HG03066 (cell line): ENCODE data around the gene KLHL7.

Experiments
- ATAC-seq: cut with Tn5 transposase; IDR thresholded peaks from one replicate; pipeline ENCODE4 v1.9.1; 2021; ENCODE audit warnings: low read depth; ENCODE audit not compliant: unreplicated experiment

The KLHL7 gene, protein sequence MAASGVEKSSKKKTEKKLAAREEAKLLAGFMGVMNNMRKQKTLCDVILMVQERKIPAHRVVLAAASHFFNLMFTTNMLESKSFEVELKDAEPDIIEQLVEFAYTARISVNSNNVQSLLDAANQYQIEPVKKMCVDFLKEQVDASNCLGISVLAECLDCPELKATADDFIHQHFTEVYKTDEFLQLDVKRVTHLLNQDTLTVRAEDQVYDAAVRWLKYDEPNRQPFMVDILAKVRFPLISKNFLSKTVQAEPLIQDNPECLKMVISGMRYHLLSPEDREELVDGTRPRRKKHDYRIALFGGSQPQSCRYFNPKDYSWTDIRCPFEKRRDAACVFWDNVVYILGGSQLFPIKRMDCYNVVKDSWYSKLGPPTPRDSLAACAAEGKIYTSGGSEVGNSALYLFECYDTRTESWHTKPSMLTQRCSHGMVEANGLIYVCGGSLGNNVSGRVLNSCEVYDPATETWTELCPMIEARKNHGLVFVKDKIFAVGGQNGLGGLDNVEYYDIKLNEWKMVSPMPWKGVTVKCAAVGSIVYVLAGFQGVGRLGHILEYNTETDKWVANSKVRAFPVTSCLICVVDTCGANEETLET

DNA sequence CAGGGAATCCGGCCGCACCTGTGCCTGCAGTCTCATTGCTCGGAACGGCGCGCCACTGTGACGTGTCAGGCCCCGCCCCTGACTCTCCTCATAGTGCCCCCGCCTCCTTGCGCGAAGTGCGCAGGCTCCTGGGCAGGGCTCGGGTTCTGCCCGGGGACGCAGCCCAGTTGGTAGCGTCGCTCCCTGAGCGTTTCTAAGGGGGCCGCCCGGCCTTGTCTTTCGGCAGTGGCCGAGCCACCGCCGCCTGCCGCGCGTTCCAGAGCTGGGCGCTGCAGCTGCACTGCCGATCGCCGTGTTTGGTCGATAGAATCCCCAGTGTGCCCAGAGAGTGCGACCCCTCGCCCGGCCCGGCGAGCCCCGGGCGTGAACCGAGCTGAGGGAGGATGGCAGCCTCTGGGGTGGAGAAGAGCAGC lies at the start of gene KLHL7:
Gene KLHL7, plus strand, starts transcription at position 142 of the 413 bp plus-strand sequence. Its CDS starts 242 bp downstream, at position 384.
- ATAC-seq = peak; percentile 93

DNA sequence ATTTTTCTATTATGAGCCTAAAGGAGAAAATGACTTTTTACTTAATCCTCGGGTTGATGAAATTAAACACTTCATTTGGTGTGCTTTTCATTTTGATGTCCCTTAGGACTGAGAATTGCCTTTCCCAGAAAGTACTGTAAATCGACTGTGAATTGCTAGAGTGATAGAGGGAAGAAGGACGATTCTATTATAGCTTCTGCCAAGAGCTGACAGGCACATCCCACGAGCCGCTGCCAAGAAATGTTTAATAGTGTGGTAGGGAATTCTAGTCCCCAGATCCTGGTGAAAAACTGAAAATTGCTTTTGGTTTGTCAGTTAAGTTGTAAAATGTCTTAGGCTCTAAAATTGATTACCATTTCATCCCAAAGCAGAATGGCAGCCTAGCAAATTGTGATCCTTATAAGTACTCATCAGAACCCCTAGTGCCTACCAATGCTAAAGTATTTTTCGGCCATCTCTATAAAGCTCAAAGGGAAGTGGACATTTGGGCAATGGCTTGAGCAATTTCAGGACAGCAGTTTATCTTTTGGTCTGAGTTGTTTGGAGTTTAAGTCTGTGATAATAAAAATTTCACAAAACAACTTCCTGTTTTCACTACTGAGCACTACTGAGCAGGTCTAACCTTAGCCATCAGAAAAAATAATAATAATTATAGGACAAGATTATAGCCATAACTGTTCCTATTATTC lies 47.0 kb upstream of the KLHL7 start:
- no peak for ATAC-seq

DNA sequence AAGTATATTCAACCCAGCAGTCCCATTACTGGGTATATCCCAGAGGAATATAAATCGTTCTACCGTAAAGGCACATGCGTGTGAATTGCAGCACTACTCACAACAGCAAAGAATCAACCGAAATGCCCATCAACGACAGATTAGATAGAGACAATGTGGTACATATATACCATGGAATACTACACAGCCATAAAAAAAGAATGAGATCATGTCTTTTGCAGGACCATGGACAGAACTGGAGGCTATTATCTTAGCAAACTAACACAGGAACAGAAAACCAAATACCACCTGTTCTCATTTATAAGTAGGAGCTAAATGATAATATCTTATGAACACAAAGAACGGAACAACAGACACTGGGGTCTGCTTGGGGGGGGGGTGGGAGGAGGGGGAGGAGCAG lies 44.3 kb upstream of the KLHL7 start:
- ATAC-seq = no peak

DNA sequence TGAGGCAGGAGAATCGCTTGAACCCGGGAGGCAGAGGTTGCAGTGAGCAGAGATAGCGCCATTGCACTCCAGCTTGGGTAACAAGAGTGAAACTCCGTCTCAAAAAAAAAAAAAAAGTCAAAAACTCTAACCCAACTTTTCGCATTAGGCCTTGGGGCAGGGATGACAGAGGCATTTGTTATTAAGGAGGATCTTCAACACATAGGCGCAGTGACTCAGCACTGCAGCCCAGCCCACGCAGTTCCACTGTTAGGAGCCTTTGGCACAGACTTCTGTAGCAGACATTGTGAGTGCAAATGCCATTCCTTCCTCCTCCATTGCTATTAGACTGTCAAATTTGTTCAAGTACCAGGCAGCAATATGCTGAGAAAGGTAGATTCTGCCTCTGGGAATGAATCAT lies 43.1 kb upstream of the KLHL7 start:
- no peak for ATAC-seq

DNA sequence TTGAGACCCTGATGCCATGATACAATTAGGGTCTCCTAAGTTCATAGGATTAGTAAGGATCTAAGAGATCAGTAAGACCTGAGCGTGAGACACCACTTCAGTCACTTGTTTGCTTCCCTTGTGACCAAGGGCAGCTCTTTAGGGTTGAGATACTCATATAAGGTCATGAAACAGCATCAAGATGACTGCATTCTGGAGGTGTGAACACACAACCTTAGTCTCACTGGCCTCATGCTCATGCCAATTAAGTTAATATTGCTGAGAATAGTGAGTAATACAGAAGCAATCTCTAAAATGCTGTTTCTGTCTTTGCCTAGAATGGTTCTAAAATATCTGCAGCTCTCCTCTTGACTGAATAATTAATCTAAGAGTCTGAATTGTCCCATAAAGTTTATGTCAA lies 39.6 kb upstream of the KLHL7 start:
- ATAC-seq = no peak

DNA sequence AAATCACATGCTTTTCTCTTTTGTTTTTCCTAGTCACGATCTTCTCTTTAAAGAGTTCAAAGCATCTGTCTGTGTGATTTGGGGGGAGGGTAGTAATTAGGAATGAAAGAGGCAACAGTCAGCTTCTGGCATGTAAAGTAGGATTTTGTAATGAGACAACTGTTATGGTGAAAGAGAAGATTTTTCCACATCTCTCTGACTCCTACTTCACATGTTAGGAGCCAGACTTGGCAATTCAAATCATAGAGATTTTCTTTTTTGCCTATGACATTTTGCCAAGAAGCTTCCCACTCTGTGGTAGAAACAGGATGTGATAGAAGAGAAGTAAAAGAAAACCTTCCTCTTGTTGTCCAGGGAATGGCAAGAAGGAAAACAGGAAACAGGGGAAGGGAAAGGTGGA lies 38.3 kb upstream of the KLHL7 start:
- ATAC-seq = no peak

DNA sequence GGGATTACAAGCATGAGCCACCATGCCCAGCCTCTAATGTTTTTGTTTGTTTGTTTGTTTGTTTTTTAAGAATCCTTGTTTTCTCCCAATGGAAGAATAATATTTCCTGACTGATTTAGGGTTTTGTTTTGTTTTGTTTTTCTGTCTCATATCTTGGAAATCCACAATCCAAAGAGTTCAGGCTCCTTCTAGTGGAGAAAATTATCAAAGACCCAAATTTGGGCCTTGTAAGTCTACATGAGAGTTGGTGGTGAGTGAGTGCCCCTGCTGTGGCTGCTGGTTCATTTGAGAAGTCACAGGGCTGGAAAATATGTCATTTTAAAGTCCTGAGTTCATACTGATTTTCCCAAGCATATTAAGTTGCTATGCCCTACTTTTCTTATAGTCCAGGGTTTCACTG lies 33.5 kb upstream of the KLHL7 start:
- no peak for ATAC-seq

DNA sequence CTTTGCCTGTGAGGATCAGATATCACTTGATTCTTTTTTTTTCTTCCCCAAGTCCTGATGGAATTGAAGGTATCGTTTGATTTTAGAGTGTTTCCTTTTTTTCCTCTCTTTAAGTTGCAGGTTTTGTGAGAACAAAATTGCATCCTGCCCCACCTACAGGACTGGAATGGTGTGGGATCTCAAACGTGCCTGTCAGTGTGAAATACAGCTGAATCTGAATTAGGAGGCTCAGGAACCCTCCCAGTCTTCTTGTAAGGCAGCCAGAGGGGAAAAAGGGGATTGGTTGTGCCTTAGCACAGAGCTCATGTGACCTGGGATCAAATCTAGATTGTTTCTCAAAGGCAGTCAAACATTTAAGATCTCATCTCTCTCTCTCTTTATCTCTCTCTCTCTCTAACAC lies 32.7 kb upstream of the KLHL7 start:
- ATAC-seq = no peak

DNA sequence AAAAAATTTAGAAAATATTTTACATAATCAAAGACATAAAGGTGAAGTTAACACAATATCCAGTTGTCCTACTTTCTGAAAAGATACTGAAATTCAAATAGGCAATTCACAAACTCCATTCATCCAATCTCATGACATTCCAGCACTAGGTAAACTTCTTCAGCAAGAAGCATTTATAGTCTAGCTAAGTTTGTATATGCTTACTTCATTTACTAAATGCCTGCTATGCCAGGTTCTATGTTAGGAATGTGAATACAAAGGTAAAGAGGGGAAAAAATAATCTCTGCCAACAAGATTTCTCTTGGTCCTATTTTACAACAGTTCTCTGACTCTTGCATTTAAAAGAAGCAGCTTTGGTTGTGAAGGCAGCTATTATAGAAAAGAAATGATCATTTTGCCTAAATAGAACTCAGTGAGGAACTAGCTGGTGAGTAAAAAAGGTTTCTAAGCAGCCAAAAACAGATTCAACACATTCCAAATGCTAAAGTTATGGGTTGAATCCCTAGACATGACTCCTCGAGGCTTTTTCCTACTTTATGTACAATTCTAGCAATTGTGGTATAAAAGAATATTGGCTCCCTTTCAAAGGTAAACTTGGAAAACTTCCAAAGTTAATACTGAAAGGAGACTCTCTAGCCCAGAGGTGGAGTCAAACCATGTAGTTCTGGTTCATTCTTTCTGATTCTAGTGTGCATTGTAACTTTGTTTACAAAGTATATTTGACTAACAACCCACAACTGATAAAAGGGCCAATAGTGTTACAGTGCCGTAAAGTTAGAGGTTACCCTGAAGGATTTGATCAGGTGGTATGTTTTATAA lies 30.9 kb upstream of the KLHL7 start:
- ATAC-seq = no peak

DNA sequence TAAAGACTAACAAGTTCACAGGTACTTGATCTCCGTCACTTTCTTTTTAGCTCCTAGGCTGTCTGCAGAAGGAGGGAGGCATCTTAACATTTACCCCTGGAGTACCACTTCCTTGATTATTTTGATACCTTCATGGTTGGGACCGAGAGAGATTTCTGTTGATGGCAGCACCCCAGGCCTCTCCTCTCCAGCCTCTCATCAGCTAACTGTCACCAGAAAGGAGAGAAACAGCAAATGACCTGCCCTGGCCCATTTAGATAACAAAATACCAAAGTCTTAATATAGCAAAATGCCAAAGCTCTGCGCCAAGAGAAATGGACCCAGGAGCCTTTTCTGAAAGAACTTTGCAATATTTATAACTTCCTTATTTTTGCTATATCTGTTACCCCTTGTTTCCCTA lies 30.0 kb upstream of the KLHL7 start:
- no peak for ATAC-seq

DNA sequence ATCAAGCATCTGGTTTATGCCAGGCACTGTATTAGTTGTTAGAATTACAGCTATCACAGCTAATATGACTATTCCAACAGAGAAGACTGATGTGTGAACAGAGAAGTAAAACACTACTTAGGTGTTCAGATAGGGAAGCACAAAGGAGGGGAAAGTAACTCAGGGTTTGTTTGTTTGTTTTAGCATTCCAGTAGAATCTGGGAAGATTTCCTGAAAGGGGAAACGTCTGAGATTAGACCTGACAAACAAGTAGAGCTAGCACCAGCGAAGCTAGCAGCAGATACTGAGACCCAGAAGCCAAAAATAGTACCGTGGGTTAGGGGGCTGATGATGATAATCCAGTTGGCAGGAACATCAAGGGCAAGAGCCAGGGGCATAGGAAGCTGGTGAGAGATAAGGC lies 28.8 kb upstream of the KLHL7 start:
- no peak for ATAC-seq

DNA sequence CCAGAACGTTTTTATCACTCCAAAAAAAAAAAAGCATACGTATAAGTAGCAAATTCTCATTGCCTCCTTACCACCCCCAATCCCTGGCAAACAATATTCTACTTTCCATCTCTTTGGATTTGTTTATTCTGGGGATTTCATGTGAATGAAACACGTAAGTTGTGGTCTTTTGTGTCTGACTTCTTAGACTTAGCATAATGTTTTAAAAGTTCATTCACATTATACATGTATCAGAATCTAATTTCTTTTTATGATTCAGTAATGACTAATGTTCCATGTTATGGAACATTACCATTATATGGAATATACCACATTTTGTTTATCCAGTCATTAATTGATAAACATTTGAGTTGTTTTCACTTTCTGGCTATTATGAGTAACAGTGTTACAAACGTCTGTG lies 12.5 kb upstream of the KLHL7 start:
- ATAC-seq = no peak

DNA sequence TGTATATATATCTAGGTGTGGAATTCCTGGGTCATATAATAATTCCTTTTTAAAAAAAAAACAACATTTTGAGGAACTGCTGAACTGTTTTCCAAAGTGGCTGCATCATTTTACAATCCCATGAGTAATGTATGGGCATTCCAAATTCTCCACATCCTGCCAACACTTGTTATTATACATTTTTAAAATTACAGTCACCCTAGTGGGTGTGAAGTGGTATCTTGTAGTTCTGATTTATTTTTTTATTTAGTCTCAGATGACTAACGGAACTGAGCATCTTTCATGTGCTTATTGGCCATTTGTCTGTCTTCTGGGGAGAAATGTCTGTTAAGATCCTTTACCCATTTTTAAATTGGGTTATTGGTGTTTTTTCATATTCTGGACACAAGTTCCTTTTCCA lies 12.0 kb upstream of the KLHL7 start:
- no peak for ATAC-seq

DNA sequence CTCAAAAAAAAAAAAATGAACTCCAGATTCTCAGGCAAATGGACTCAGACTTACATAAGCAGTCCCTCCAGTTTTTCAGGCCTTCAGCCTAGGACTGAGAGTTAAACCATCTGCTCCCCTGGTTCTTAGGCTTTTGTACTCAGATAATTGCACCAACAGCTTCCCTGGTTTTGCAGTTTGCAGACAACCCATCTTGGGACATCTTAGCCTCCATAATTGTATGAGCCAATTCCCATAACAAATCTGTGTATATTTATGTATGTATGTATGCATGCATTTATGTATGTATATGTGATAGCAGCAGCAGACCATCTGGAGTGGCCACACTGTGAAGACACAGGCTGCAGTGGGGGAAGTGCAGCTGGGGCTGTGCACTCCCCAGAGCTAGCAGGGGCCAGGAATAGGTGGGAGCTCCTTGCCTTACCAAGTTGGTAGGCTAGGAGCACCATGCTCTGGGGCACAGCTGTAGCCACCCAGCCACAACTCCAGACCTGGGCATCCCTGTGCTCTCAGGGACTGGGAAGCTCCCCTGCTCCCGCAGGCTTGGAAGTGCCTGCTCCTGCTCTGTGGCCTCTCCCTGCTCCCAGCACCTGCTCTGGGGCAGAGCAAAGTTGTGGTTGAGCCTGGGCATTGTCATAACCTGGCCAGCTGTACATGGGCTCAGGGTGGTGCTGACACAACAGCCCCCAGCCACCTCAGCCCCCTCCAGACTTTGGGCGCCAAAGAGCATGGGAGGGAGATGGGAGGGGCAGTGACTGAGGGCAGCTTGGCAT lies 8.9 kb upstream of the KLHL7 start:
- no peak for ATAC-seq

DNA sequence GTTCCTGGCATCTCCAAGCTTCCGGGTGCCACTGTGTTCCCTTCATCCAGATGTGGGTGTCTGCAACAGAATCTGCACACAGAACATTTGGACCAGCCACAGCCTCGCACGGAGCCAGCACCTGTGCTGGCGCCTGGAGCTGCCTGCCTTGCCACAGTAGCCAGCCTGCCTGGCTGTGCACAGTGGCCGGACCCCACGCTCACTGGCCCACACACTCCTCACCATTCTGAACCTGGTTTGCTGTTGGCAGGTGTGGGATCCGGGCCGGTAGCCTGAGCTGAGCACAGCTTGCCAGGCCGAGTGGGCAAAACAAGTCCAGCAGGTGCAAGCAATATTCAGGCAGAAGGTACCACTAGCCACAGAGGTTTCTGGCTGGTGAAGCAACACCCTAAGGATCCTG lies 7.6 kb upstream of the KLHL7 start:
- ATAC-seq = no peak

DNA sequence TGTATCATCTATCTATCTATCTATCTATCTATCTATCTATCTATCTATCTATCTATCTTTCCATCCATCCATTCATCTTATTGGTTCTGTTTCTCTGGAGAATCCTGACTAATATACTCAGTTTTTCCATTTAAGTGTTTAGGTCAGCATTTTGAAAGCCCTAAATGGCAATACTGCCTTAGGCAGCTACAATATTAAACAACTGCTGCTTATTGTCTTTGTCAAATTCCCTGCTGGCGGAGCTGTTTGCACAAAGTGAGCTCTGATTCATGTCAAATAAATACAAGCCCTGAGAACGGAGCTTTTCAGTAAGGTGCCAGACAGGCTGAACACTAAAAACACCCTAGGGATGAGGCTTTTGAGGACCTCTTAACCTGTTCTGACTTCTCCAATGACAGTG lies 7.1 kb upstream of the KLHL7 start:
- ATAC-seq = no peak

DNA sequence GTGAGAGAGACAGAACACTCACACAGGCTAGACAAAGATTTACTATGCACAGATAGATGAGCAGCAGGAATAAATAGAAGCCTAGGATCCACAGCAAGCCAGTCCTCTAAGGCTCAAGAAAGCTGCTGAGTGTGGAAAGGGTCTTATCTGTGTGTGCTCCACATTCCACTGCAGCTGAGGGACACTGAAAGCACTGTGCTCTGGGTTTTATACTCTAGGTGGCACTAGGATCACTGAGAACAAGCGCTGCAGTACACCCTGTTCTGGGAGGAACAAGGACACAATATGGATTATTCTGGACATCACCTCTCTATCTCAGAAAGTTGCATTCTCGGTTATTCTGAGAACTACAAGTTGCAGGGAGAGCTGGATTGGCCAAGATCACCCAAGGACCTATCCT lies 4.9 kb upstream of the KLHL7 start:
- no peak for ATAC-seq

DNA sequence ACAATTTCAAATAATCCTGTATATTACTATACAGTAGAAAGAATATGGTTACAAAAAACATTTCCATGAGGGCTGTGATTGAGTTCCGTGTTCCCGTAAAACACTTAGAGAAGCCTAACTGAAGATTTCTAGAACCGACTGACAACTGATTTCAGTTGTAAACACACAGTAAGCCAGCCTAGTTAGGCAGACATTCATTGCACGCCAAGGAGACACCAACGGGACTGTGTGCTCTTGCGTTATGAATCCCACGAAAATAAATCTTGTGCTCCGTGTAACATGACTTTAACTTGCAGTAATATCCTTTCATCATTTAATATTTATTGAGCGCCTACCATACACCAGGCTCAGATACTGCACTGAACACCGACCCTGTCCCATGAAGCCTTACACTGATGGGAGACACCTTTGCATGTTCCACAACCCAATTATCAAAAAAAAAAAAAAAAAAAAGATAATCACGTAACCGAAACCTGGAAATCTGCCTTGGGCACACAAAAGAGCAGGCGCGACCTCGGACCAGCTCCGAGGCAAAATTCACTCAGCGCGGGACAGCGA lies 420 bp upstream of the KLHL7 start:
- peak; percentile 28 for ATAC-seq

DNA sequence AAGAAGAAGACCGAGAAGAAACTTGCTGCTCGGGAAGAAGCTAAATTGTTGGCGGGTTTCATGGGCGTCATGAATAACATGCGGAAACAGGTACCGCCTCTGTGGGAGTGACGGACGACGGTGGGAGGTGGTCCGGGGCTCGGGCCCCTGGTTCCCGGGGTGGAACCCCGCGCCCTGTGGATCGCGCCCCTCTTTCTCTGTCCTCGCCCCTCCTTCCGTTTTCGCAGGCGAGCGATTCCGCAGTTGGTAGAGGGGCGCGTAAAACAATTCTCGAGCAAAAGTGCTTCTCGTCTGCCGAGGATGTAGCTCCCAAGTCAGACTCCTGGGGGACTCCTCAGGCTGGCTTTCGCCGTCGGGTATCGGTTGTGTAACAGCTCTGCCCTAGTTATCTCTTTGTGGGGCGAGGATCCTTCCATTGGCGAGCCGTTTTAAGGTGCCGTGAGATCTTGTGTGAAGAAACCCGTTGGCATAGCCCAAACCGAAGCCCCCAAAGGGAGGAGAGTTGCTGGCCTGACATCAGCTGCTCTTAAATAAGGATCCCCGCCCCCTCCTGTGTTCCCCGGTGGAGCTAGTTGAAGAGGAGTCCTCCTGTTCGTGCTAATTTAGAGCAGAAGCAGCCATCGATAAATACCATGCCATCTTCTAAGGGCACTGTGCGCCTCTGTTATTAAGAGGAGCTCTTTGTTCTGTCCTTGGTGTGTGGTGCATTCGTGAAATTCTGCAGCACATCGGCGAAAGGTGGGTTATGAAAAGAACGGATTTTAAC lies 655 bp downstream of the KLHL7 start:
- peak; percentile 45 for ATAC-seq
